PFSK-1 (cell line): ENCODE data around the gene SLC6A19.

Source experiments
- FOXP2 ChIP-seq: optimal IDR thresholded peaks from 2 replicates; pipeline ENCODE3; 2011; ENCODE audit warnings: borderline replicate concordance, control low read depth, inconsistent platforms; ENCODE audit not compliant: insufficient read depth; ENCODE audit errors: extremely low read length, extremely low read depth
- POLR2AphosphoS5 ChIP-seq: IDR thresholded peaks from 2 replicates; pipeline ENCODE4 v1.6.1; 2012; ENCODE audit warnings: low read depth, mild to moderate bottlenecking, control low read depth, low read length, moderate library complexity
- SIN3A ChIP-seq: IDR thresholded peaks from 2 replicates; pipeline ENCODE4 v1.6.1; 2012; ENCODE audit warnings: mild to moderate bottlenecking, low read length, moderate library complexity, borderline replicate concordance; ENCODE audit not compliant: insufficient read depth
- TAF1 ChIP-seq: IDR thresholded peaks from 2 replicates; pipeline ENCODE4 v1.6.1; 2012; ENCODE audit warnings: low read length, control low read depth, borderline replicate concordance; ENCODE audit not compliant: insufficient read depth
- TF ChIP-seq, protein P1 (sequence below), 2 experiments: IDR thresholded peaks; 2 replicates each; pipeline versions ENCODE4 v1.6.1 to v1.8.0; 2011 to 2012; ENCODE audit warnings: low read depth in 2 of 2, low read length in 2 of 2, control low read depth in 1 of 2, inconsistent platforms in 1 of 2, mild to moderate bottlenecking in 1 of 2, moderate library complexity in 1 of 2; ENCODE audit not compliant: insufficient read depth in 1 of 2

Gene SLC6A19

DNA sequence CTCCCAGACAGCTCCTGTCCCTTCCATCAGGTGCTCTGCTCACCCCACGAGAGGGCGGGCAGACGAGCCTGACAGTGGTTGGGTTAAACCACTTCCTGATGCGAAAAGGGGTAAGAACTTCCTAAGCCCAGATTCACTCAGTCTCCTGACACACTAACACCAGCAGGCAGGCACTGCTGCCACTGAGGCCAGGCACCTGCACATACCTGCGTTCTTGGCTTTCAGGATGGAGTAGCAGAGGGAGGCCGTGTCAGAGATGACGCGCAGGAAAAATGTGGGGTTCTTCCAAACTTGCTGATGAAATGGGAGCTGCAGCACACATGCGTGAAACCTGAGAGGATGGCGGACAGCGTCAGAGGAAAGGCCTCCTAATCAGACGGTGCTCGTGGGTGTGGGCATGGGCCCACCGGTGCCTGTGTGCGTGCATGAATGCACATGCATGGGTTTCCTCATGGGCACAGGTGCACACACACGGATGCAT is 53.7 kb downstream of the SLC6A19 start:
- TF ChIP-seq, protein P1, sequence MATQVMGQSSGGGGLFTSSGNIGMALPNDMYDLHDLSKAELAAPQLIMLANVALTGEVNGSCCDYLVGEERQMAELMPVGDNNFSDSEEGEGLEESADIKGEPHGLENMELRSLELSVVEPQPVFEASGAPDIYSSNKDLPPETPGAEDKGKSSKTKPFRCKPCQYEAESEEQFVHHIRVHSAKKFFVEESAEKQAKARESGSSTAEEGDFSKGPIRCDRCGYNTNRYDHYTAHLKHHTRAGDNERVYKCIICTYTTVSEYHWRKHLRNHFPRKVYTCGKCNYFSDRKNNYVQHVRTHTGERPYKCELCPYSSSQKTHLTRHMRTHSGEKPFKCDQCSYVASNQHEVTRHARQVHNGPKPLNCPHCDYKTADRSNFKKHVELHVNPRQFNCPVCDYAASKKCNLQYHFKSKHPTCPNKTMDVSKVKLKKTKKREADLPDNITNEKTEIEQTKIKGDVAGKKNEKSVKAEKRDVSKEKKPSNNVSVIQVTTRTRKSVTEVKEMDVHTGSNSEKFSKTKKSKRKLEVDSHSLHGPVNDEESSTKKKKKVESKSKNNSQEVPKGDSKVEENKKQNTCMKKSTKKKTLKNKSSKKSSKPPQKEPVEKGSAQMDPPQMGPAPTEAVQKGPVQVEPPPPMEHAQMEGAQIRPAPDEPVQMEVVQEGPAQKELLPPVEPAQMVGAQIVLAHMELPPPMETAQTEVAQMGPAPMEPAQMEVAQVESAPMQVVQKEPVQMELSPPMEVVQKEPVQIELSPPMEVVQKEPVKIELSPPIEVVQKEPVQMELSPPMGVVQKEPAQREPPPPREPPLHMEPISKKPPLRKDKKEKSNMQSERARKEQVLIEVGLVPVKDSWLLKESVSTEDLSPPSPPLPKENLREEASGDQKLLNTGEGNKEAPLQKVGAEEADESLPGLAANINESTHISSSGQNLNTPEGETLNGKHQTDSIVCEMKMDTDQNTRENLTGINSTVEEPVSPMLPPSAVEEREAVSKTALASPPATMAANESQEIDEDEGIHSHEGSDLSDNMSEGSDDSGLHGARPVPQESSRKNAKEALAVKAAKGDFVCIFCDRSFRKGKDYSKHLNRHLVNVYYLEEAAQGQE (IDR thresholded peaks at IDR 0.05; ENCODE audit: insufficient read depth in 1 of 2, low read depth in 2 of 2, low read length in 2 of 2) = no peak
- TF ChIP-seq TAF1 = no peak
- TF ChIP-seq SIN3A = no peak
- no peak for TF ChIP-seq FOXP2
- TF ChIP-seq POLR2AphosphoS5 = no peak

DNA sequence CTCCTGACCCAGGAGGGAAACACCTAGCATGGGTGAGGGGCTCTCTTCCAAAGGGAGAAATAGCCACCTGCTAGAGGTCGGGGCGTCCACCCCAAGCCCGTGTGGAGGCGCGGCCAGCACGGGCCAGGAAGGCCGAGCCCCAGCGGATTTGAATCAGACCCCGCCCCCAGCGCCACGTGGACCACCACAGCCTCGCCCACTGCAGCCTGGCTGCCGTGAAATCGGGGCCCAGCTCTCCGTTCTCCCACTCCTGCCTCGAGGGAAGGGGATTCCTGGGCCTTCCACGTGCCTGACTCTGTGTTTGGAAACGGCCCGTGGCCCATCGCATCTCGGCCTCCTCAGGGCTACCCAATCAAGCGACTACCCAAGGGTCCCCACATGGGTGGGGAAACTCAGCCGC is 55.4 kb downstream of the SLC6A19 start:
- TF ChIP-seq, protein P1 (IDR thresholded peaks at IDR 0.05; ENCODE audit: insufficient read depth in 1 of 2, low read depth in 2 of 2, low read length in 2 of 2) = no peak
- TF ChIP-seq TAF1 (no peak), SIN3A (no peak), POLR2AphosphoS5 (no peak), FOXP2 (no peak)

DNA sequence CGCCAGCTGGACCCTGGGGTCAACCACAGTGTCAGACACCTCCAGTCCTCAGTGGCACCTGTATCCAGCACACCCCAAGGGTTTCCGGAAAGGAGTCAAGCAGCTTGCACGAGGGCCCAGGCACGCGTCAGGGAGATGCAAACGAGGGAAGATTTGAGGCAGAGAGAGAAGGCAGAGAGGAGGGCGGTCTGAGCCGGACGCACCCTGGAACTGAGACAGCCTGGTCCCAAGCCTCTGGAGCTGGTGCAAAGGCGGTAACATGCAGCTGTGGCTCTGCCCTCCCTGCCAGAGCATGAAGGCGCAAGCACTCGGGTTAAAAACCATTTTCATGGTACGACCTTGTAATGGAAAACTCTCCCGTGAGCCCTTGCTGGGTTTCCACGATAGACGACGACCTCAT is 56.0 kb downstream of the SLC6A19 start:
- TF ChIP-seq POLR2AphosphoS5 (no peak), TAF1 (no peak), SIN3A (no peak), FOXP2 (no peak)
- TF ChIP-seq, protein P1 (IDR thresholded peaks at IDR 0.05; ENCODE audit: insufficient read depth in 1 of 2, low read depth in 2 of 2, low read length in 2 of 2) = no peak

DNA sequence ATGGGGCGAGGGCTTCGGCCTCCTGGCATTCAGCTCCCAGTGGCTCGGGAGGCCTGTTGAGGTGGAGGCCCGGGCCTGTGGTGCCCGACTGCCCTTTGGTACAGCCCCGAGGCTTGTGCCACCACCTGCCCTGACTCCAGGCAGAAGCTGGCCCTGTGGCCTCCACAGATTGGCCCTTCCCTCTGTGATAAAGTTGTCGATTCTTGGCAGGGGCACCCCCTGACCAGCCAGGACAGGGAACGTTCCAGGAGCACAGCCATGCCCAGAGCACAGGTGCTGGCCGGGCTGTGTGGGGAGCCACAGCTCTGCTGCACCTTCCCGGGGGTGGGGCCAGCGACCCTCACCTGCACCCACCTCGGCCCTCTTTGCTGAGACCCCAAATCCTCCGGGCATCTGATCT is 56.4 kb downstream of the SLC6A19 start:
- TF ChIP-seq SIN3A (no peak), POLR2AphosphoS5 (no peak), TAF1 (no peak), FOXP2 (no peak)
- TF ChIP-seq, protein P1 (IDR thresholded peaks at IDR 0.05; ENCODE audit: insufficient read depth in 1 of 2, low read depth in 2 of 2, low read length in 2 of 2) = no peak
